Peyer's patch (tissue), 4 donors: ENCODE results near the gene PLCH1. TPM values are rescaled to one million over a fixed set of nuclear protein-coding genes. Genes with fewer than 3 reads are reported as not detected.

Experiments
- DNase-seq, 3 donors: peaks; one replicate each; pipeline ENCODE4 v3.0.0-alpha.2; 2017 to 2019
- H3K27ac ChIP-seq, 4 donors: fragments of 200-600 bp; sonication (generic); one replicate each; pipeline ENCODE4 v1.5.1; 2016 to 2019
- H3K27me3 ChIP-seq, 2 donors: fragments of 200-600 bp; sonication (generic); one replicate each; pipeline ENCODE4 v1.5.1; 2019
- H3K36me3 ChIP-seq, 3 donors: fragments of 200-600 bp; sonication (generic); one replicate each; pipeline ENCODE4 v1.5.1; 2016 to 2019
- H3K4me1 ChIP-seq, 4 donors: fragments of 200-600 bp; sonication (generic); one replicate each; pipeline ENCODE4 v1.5.1; 2016 to 2019
- H3K4me3 ChIP-seq, 4 donors: fragments of 200-600 bp; sonication (generic); 1 replicate in 3 of 4; 2 replicates in 1 of 4; pipeline ENCODE4 v1.5.1; 2016 to 2019; ENCODE audit warnings: mild to moderate bottlenecking in 1 of 4
- H3K9me3 ChIP-seq, 4 donors: fragments of 200-600 bp; sonication (generic); one replicate each; pipeline ENCODE4 v1.5.1; 2016 to 2019; ENCODE audit warnings: mild to moderate bottlenecking in 1 of 4
- CTCF ChIP-seq, 6 experiments: fragments of 450-650 bp in 4 of 6; fragments of 200-600 bp in 2 of 6; sonication (generic) in 1 of 6; IDR thresholded peaks; one replicate each; pipeline ENCODE4 v1.5.1; 2017 to 2019; ENCODE audit warnings: antibody characterized with exemption in 6 of 6, mild to moderate bottlenecking in 3 of 6, moderate library complexity in 1 of 6
- POLR2A ChIP-seq, 2 donors: fragments of 450-650 bp; IDR thresholded peaks; one replicate each; pipeline ENCODE4 v1.5.1; 2017; ENCODE audit warnings: antibody characterized with exemption in 2 of 2, mild to moderate bottlenecking in 2 of 2, moderate library complexity in 2 of 2
- total RNA-seq, 4 donors: library from RNA; depleted of rRNA; stranded (reverse); fragments of >200 nt; gene quantifications; one replicate each; pipeline ENCODE4 v1.1.0, GENCODE V29; 2016

The PLCH1 gene
- total RNA-seq, 4 donors from 2014 or later: 8.3 to 19.1 (median 12.7) TPM

- no peaks in the 10 kb centered on the region for H3K4me1 ChIP-seq
Observed at GRCh38 chr3:155393316-155393715, 351.6 kb downstream of the PLCH1 start.

DNA sequence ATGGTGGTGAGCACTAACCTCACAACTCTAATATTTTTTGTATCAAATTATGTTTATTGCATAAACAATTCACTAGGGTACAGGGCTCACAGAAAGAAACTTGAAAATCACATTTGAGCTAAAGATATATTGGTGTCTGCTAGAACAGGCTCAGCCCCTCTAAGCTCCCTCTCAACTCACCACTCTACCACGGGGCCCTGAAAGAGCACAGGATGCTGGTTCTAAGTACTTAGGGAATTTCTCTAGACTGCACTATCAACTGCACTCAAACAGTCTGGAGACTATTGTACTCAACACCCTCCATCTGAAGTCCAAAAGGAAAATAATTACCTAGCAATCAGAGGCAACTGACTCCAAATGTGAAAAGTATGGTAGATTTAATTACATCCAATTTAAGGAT lies 352.7 kb downstream of the PLCH1 start:
- H3K4me3 ChIP-seq: no peak overlapping the region
- H3K9me3 ChIP-seq: no peaks in the 10 kb centered on the region
- H3K4me1 ChIP-seq: no peaks in the 10 kb centered on the region
- no peak overlapping the region for H3K27ac ChIP-seq
- no peak for TF ChIP-seq CTCF (IDR thresholded peaks at IDR 0.05)
- no peak for TF ChIP-seq POLR2A (IDR thresholded peaks at IDR 0.05)
- no peak for DNase-seq
- H3K27me3 ChIP-seq: no peaks in the 10 kb centered on the region
- no peaks in the 10 kb centered on the region for H3K36me3 ChIP-seq

More at GRCh38 chr3:155393316-155393715, 351.6 kb downstream of the PLCH1 start:
- DNase-seq: no peak
- TF ChIP-seq CTCF (IDR thresholded peaks at IDR 0.05) (no peak), POLR2A (IDR thresholded peaks at IDR 0.05) (no peak)
- Histone ChIP-seq H3K27ac (no peak overlapping the region), H3K9me3 (no peaks in the 10 kb centered on the region), H3K36me3 (no peaks in the 10 kb centered on the region), H3K27me3 (no peaks in the 10 kb centered on the region), H3K4me3 (no peak overlapping the region)

- no peak for DNase-seq
- no peaks in the 10 kb centered on the region for H3K9me3 ChIP-seq
- TF ChIP-seq POLR2A (IDR thresholded peaks at IDR 0.05) (no peak), CTCF (IDR thresholded peaks at IDR 0.05) (no peak)
- H3K27me3 ChIP-seq: no peaks in the 10 kb centered on the region
- H3K27ac ChIP-seq: no peak overlapping the region
- no peak overlapping the region for H3K4me3 ChIP-seq
- no peaks in the 10 kb centered on the region for H3K4me1 ChIP-seq
- no peaks in the 10 kb centered on the region for H3K36me3 ChIP-seq
Observed at GRCh38 chr3:155391551-155391958, 353.3 kb downstream of the PLCH1 start.

DNA sequence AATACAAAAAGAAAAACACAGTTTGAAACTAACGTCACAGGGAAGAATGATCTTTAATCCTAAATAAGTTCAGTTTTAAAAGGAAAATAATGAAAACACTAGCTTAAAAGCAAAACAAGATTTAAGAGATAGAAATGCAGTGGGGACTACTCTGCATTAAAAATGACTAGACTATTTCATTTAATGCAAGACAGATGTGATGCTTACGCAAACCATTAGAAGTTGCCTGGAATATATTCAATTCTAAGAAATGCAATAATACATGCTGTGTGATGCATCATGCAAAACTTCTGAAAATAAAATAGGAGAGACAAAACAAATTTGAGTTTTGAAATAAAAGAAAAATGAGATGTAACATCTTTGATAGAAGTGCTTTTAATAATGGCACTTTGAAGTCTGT lies 353.8 kb downstream of the PLCH1 start:
- DNase-seq: no peak
- Histone ChIP-seq H3K9me3 (no peaks in the 10 kb centered on the region), H3K27me3 (no peaks in the 10 kb centered on the region), H3K27ac (no peak overlapping the region), H3K36me3 (no peaks in the 10 kb centered on the region), H3K4me3 (no peak overlapping the region), H3K4me1 (no peaks in the 10 kb centered on the region)
- TF ChIP-seq POLR2A (IDR thresholded peaks at IDR 0.05) (no peak), CTCF (IDR thresholded peaks at IDR 0.05) (no peak)

- H3K27ac ChIP-seq: no peak overlapping the region
Observed at GRCh38 chr3:155390351-155390750, 354.5 kb downstream of the PLCH1 start.

More at GRCh38 chr3:155390351-155390750, 354.5 kb downstream of the PLCH1 start:
- Histone ChIP-seq H3K27me3 (no peaks in the 10 kb centered on the region), H3K4me3 (no peak overlapping the region), H3K36me3 (no peaks in the 10 kb centered on the region), H3K4me1 (no peaks in the 10 kb centered on the region), H3K9me3 (no peaks in the 10 kb centered on the region)
- TF ChIP-seq CTCF (IDR thresholded peaks at IDR 0.05): no peak
- no peak for TF ChIP-seq POLR2A (IDR thresholded peaks at IDR 0.05)
- DNase-seq: no peak
